Activated effector memory CD4-positive, alpha-beta T cell treated with anti-CD3 and anti-CD28 coated beads, Interleukin-2, amount 50 U/mL, for 16 hours (primary cell): ENCODE results near the gene SYNE1.
"Not testable (repeated sequence)": the region's sequence is repeated elsewhere in the genome, so short reads cannot be mapped to it uniquely, and the experiment has no call there.

Experiments
- DNase-seq: peaks from one replicate; pipeline ENCODE4 v3.0.0-alpha.2; 2020

The SYNE1 gene

GRCh38 chr6:152637296-152638047 is at the start of gene SYNE1:
SYNE1 (minus strand) TSS chr6:152637362; CDS start chr6:152628331, 9,031 bp downstream.
- DNase-seq = no peak

- DNase-seq = no peak
These were observed 48.7 kb upstream of the SYNE1 start for GRCh38 chr6:152685819-152686218.

GRCh38 chr6:152682935-152683334 is 45.8 kb upstream of the SYNE1 start:
- not testable (repeated sequence) for DNase-seq

GRCh38 chr6:152682141-152682540 is 45.0 kb upstream of the SYNE1 start:
- DNase-seq = no peak

GRCh38 chr6:152680879-152681517 is 43.8 kb upstream of the SYNE1 start:
- DNase-seq = no peak

GRCh38 chr6:152680151-152680550 is 43.0 kb upstream of the SYNE1 start:
- DNase-seq = no peak

- no peak for DNase-seq
These were observed 36.1 kb upstream of the SYNE1 start for GRCh38 chr6:152673236-152673635.

GRCh38 chr6:152671171-152671570 is 34.0 kb upstream of the SYNE1 start:
- DNase-seq = no peak

GRCh38 chr6:152669895-152670294 is 32.7 kb upstream of the SYNE1 start:
- no peak for DNase-seq

GRCh38 chr6:152661776-152662175 is 24.6 kb upstream of the SYNE1 start:
- no peak for DNase-seq

- no peak for DNase-seq
These were observed 14.8 kb upstream of the SYNE1 start for GRCh38 chr6:152651986-152652385.

GRCh38 chr6:152648105-152648504 is 10.9 kb upstream of the SYNE1 start:
- DNase-seq = no peak

GRCh38 chr6:152646732-152647131 is 9.6 kb upstream of the SYNE1 start:
- DNase-seq = not testable (repeated sequence)

GRCh38 chr6:152642578-152643375 is 5.6 kb upstream of the SYNE1 start:
- DNase-seq = peak; percentile 62

- DNase-seq = no peak
These were observed 410 bp downstream of the SYNE1 start for GRCh38 chr6:152636609-152637295.

GRCh38 chr6:152636021-152636608 is 1.0 kb downstream of the SYNE1 start:
- DNase-seq = no peak

- no peak for DNase-seq
These were observed 2.4 kb downstream of the SYNE1 start for GRCh38 chr6:152634773-152635172.

- no peak for DNase-seq
These were observed 4.9 kb downstream of the SYNE1 start for GRCh38 chr6:152632121-152632782.

- DNase-seq = no peak
These were observed 5.8 kb downstream of the SYNE1 start for GRCh38 chr6:152631376-152631775.

GRCh38 chr6:152630832-152631231 is 6.3 kb downstream of the SYNE1 start:
- DNase-seq = no peak

GRCh38 chr6:152625213-152625612 is 11.9 kb downstream of the SYNE1 start:
- no peak for DNase-seq

GRCh38 chr6:152614776-152615175 is 22.4 kb downstream of the SYNE1 start:
- not testable (repeated sequence) for DNase-seq
